ENCODE results near the gene PACRG.

DNA sequence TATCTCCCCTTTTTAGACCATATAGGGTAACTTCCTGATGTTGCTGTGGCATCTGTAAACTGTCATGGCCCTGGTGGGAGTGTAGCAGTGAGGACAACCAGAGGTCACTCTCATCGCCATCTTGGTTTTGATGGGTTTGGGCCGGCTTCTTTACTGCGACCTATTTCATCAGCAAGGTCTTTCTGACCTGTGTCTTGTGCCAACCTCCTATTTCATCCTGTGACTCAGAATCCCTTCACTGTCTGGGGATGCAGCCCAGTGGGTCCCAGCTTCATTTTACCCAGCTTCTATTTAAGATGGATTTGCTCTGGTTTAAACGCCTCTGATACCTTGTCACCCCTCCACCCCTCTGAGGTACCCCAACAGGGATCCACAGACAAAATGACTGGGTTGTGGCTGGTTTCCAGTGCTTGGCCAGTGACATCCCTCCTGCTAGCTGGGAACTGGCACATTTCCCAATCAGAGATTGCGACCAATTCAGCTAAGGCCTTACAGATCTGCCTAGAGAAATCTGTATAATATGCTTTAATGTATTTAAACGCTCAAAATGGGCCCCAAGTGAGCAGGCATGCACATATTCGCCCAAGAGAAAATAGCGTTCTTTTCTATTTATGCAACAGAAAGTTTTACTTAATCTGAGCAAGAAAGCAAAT, 371.2 kb downstream of the PACRG start:
- TF ChIP-seq GATA3 (IDR thresholded peaks at IDR 0.05; ENCODE audit: low read depth, low read length) (no peak), GATA2 (IDR thresholded peaks at IDR 0.05; ENCODE audit: low read depth, low read length) (no peak)
